Nephron (organoid): ENCODE measurements around the gene HIPK2.
A peak's percentile ranks its signal among the peaks of the same experiment; 100 is the strongest.

Experiments
- H3K27ac Mint-ChIP-seq, 3 experiments: 2 replicates each; pipeline ENCODE4 v1.8.0; 2020; ENCODE audit warnings: mixed read lengths in 3 of 3, mild to moderate bottlenecking in 2 of 3, moderate library complexity in 1 of 3
- H3K27me3 Mint-ChIP-seq: 2 replicates; pipeline ENCODE4 v1.8.0; 2021; ENCODE audit warnings: low read depth, mild to moderate bottlenecking, moderate library complexity, mixed read lengths
- H3K36me3 Mint-ChIP-seq: 2 replicates; pipeline ENCODE4 v1.8.0; 2020; ENCODE audit warnings: low read depth, mixed read lengths
- H3K4me1 Mint-ChIP-seq: 2 replicates; pipeline ENCODE4 v1.8.0; 2020; ENCODE audit warnings: mixed read lengths
- H3K4me3 Mint-ChIP-seq, 3 experiments: 2 replicates each; pipeline ENCODE4 v1.8.0; 2020; ENCODE audit warnings: mild to moderate bottlenecking in 3 of 3, mixed read lengths in 3 of 3, moderate library complexity in 2 of 3
- H3K9me3 Mint-ChIP-seq: 2 replicates; pipeline ENCODE4 v1.8.0; 2020; ENCODE audit warnings: mixed read lengths
- CTCF ChIP-seq, 3 experiments: fragments of 200-600 bp; sonication (generic); IDR thresholded peaks; one replicate each; pipeline ENCODE4 v1.5.0; 2021; ENCODE audit warnings: antibody characterized with exemption in 3 of 3; ENCODE audit not compliant: unreplicated experiment in 3 of 3

Gene HIPK2

GRCh38 chr7:139725858-139726484, 51.8 kb downstream of the HIPK2 start:
- H3K9me3 Mint-ChIP-seq: no peaks in the 10 kb centered on the region
- TF ChIP-seq CTCF (IDR thresholded peaks at IDR 0.05; ENCODE audit: unreplicated experiment in 3 of 3): no peak
- no peaks in the 10 kb centered on the region for H3K27me3 Mint-ChIP-seq
- no peak overlapping the region for H3K4me3 Mint-ChIP-seq
- peak overlapping the region in 1 of 3 experiments; percentile 25 for H3K27ac Mint-ChIP-seq
- H3K4me1 Mint-ChIP-seq: peaks cover 11% of the 10 kb centered on the region
- peaks cover 41% of the 10 kb centered on the region for H3K36me3 Mint-ChIP-seq

- H3K4me1 Mint-ChIP-seq: peaks cover 7% of the 10 kb centered on the region
- no peak overlapping the region for H3K4me3 Mint-ChIP-seq
- no peak for TF ChIP-seq CTCF (IDR thresholded peaks at IDR 0.05; ENCODE audit: unreplicated experiment in 3 of 3)
- H3K27ac Mint-ChIP-seq: peak overlapping the region in 2 of 3 experiments; percentile 37 to 38
- no peaks in the 10 kb centered on the region for H3K27me3 Mint-ChIP-seq
- H3K9me3 Mint-ChIP-seq: no peaks in the 10 kb centered on the region
- H3K36me3 Mint-ChIP-seq: peaks cover 36% of the 10 kb centered on the region
These were observed 52.7 kb downstream of the HIPK2 start for GRCh38 chr7:139725077-139725476.

GRCh38 chr7:139722604-139723003, 55.2 kb downstream of the HIPK2 start:
- no peak overlapping the region for H3K4me3 Mint-ChIP-seq
- H3K9me3 Mint-ChIP-seq: no peaks in the 10 kb centered on the region
- no peak overlapping the region for H3K27ac Mint-ChIP-seq
- no peak for TF ChIP-seq CTCF (IDR thresholded peaks at IDR 0.05; ENCODE audit: unreplicated experiment in 3 of 3)
- peaks cover 7% of the 10 kb centered on the region for H3K4me1 Mint-ChIP-seq
- H3K27me3 Mint-ChIP-seq: no peaks in the 10 kb centered on the region
- H3K36me3 Mint-ChIP-seq: peaks cover 16% of the 10 kb centered on the region

- Mint-ChIP-seq H3K27ac (no peak overlapping the region), H3K4me1 (peaks cover 7% of the 10 kb centered on the region), H3K9me3 (no peaks in the 10 kb centered on the region), H3K36me3 (peaks cover 16% of the 10 kb centered on the region), H3K27me3 (no peaks in the 10 kb centered on the region), H3K4me3 (no peak overlapping the region)
- TF ChIP-seq CTCF (IDR thresholded peaks at IDR 0.05; ENCODE audit: unreplicated experiment in 3 of 3): no peak
These were observed 56.0 kb downstream of the HIPK2 start for GRCh38 chr7:139721821-139722220.

- Mint-ChIP-seq H3K4me1 (peaks cover 7% of the 10 kb centered on the region), H3K27ac (no peak overlapping the region), H3K27me3 (no peaks in the 10 kb centered on the region), H3K9me3 (no peaks in the 10 kb centered on the region), H3K36me3 (peaks cover 16% of the 10 kb centered on the region), H3K4me3 (no peak overlapping the region)
- no peak for TF ChIP-seq CTCF (IDR thresholded peaks at IDR 0.05; ENCODE audit: unreplicated experiment in 3 of 3)
These were observed 56.4 kb downstream of the HIPK2 start for GRCh38 chr7:139721417-139721816.

- no peak overlapping the region for H3K4me3 Mint-ChIP-seq
- no peak overlapping the region for H3K27ac Mint-ChIP-seq
These were observed 57.0 kb downstream of the HIPK2 start for GRCh38 chr7:139720705-139721231.

More at GRCh38 chr7:139720705-139721231, 57.0 kb downstream of the HIPK2 start:
- Mint-ChIP-seq H3K4me1 (peaks cover 7% of the 10 kb centered on the region), H3K36me3 (peaks cover 18% of the 10 kb centered on the region), H3K27me3 (no peaks in the 10 kb centered on the region), H3K9me3 (no peaks in the 10 kb centered on the region)
- TF ChIP-seq CTCF (IDR thresholded peaks at IDR 0.05; ENCODE audit: unreplicated experiment in 3 of 3): no peak
